GM21717 (cell line): ENCODE data around the gene TNFAIP8L1.
"Not testable (repeated sequence)": the region's sequence is repeated elsewhere in the genome, so short reads cannot be mapped to it uniquely, and the experiment has no call there.

Experiments
- ATAC-seq: cut with Tn5 transposase; IDR thresholded peaks from one replicate; pipeline ENCODE4 v1.9.1; 2021; ENCODE audit warnings: mild to moderate bottlenecking, moderate library complexity; ENCODE audit not compliant: unreplicated experiment

TNFAIP8L1 gene

DNA sequence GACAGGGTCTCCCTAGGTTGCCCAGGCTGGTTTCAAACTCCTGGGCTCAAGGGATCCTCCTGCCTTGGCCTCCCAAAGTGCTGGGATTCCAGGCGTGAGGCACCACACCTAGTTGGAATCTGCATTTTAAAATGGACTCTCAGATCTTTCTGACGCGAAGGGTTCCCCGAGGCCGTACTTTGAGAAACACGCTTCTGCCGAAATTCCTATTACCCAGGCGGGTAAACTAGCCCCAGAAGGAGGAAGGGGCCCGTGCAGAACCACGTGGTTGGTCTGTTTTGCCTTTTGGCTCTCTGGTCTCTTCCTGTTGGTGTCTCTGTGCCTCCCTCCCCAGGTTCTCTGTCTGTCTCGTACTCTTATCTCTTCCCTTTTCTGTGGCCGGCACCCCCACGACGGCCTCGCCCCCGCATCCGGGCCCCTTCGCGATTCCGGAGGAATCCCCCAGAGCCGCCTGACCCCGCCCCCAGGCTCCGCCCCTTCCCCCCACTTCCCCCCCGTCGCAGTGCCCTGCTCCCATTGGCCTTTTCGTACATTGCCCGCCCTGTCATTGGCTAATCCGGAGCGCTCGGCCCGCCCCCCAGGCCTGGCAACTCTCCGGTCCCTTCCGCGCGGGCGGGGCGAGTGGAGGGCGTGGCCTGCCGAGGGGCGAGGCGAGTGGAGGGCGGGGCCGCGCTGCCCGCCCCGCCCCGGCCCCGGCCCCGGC is at the start of gene TNFAIP8L1:
TNFAIP8L1 (plus strand) TSS at position 689 of the 703 bp plus-strand sequence. CDS start 12,354 bp downstream, outside the sequence.
- ATAC-seq = peak; percentile 67

DNA sequence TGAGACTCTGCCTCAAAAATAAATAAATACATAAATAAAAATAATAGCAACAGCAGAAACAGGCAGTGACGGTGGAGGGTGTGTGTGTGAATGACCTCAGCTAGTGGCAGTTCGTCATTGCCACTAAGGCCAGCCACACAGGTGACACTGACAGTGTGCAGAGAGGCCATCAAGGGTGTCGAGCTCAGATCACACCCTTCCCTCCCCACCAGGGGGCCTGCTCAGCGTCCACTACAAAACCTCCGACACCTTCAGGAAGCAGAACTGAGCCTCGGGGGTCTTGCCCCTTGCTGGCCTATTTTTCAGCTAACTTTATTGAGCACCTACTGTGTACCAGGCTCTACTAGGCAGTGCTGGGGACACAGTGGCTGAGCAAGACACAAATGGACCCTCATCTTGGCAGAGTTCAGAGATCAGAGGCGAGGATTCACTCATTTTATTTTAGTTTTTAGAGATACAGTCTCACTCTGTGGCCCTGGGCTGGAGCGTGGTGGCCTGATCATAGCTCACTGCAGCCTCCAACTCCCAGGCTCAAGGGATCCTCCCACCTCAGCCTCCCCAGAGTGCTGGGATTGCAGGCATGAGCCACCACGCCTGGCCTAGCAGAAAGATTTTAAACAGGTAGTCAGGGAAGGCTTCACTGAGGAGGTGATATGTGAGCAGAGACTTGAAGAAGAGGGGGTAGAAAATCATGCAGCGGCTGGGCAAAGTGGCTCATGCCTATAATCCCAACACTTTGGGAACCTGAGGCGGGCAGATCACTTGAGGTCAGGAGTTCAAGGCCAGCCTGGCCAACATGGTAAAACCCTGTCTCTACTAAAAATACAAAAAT is 49.5 kb upstream of the TNFAIP8L1 start:
- ATAC-seq = no peak

DNA sequence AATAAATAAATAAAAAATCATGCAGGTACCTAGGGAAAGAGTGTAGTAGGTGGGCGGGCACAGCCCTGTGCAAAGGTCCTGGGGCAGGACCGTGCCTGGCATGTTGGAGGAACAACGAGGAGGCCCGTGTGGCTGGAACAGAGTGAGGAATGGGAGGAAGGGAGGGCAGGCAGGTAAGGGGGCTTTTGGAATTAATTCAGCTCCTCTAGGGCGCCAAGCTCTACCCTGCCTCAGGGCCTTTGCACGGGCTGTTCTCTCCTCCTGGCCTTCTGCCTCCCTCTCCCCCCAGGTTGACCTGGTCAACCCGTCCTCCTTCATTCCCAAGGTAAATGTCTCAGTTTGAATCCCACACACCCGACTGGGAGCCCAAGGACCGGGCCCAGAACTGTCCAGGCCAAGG is 48.8 kb upstream of the TNFAIP8L1 start:
- no peak for ATAC-seq

- no peak for ATAC-seq
These were observed 48.0 kb upstream of the TNFAIP8L1 start for GRCh38 chr19:4591320-4591719.

DNA sequence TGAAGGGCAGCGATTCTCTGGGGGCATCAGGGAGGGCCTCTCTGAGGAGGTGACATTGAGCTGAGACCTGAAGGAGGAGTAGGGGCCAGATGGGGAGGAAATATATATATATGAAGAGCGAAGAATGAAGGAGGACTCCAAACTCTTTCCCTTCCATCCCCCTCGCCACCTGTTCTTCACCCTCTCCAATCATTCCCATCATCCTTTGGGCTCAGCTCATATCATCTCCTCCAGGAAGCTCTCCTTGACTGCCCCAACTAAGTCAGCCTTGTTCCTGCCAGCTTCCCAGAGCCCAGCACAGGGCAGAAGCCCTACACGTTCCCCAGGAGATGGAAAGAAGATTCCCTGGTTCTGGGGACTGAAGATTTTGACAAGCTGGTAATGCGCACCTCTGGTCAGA is 46.9 kb upstream of the TNFAIP8L1 start:
- no peak for ATAC-seq

DNA sequence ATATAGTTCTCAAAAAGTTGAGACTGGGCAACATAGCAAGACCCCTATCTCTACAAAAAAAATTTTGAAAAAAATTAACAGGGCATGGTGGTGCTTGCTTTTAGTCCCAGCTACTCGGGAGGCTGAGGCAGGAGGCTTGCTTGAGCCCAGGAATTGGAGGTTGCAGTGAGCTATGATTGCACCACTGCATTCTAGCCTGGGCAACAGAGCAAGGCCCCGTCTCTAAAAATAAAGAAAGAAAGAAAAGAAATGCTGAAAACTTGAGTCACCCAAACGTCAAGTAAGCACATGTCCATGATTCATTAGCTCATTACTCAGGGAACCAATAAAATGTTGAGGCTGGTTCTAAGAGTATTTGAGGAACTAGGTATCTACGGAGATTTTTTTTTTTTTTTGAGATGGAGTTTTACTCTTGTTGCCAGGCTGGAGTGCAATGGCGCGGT is 45.9 kb upstream of the TNFAIP8L1 start:
- no peak for ATAC-seq

GRCh38 chr19:4594201-4594600 is 45.1 kb upstream of the TNFAIP8L1 start:
- ATAC-seq = no peak

- ATAC-seq = not testable (repeated sequence)
These were observed 44.2 kb upstream of the TNFAIP8L1 start for GRCh38 chr19:4595158-4595557.

- ATAC-seq = no peak
These were observed 43.0 kb upstream of the TNFAIP8L1 start for GRCh38 chr19:4596033-4596904.

DNA sequence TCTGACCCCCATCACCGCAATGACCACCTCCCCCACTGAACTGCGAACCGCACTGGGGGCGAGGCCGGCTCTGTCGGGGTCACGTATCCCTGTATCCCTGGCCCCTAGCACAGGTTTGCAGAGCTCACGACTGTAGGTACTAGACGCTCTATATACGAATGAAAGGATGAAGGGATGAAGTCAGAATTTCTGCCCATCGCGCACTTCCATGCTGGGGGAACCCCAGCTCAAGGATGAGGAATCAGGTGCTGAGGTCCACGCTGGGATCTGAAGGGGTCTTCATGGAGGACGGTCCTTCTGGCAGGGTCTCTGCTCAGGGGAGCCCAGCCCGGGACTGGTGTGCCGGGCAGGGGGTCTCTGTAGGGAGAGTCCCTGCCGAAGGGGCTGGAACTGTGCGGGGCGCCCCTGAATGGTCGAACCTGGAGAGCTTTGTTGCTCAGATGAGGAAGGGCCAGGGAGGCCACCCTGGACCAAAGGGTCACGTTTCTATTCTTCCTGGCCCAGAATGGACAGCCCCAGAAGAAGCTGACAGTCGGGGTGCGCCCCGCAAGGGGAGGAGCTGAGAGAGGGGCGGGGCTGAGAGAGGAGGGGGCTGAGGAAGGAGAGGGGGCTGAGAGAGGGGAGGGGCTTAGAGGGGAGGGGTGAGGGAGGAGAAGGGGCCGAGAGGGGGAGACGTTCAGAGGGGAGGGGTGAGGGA is 41.9 kb upstream of the TNFAIP8L1 start:
- ATAC-seq = no peak

DNA sequence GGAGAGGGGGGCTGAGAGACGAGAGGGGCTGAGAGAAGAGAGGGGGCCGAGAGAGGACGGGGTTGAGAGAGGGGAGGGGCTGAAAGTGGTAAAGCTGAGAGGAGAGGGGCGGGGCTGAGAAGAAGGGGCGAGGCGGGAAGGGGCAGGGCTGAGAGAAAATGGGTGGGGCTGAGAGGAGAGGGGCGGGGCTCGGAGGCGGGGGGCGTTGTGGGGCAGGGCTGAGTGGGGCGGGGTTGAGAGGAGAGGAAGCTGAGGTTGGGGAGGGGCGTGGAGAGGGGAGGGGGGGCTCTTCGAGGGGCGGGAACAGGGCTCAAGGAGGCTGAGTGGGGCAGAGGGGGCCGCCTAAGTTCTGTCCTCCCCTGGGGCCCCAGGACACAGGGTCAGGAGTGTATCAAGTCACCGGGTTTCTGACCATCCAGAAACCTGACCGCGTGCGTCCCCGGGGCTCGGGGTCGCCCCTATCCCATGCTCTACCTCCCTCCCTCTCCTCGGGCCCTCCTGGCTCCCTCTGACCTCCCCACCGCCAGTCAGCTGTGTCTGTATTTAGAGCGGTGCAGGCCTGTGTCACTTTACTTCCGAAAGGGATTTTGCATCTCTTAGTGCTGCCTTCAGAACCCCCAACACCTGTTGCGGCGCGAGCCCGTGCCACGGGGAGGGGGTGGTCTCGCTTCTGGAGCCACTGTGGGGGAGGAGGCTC is 41.2 kb upstream of the TNFAIP8L1 start:
- no peak for ATAC-seq

GRCh38 chr19:4598712-4599111 is 40.6 kb upstream of the TNFAIP8L1 start:
- no peak for ATAC-seq

DNA sequence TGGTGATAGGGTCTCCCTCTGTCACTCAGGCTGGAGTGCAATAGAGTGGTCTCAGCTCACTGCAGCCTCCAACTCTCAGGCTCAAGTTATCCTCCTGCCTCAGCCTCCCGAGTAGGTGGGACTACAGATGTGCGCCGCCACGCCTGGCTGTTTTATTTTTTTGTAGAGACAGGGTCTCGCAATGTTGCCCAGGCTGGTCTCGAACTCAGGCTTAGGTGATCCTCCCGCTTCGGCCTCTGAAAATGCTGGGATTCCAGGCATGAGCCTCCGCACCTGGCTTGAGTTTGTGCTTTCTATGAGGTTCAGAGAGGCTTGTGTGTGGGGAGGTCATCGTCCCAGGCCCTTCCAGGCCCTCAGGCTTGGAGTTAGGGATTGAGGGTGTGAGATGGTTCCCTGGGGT is 39.2 kb upstream of the TNFAIP8L1 start:
- no peak for ATAC-seq

GRCh38 chr19:4600893-4601292 is 38.4 kb upstream of the TNFAIP8L1 start:
- no peak for ATAC-seq

DNA sequence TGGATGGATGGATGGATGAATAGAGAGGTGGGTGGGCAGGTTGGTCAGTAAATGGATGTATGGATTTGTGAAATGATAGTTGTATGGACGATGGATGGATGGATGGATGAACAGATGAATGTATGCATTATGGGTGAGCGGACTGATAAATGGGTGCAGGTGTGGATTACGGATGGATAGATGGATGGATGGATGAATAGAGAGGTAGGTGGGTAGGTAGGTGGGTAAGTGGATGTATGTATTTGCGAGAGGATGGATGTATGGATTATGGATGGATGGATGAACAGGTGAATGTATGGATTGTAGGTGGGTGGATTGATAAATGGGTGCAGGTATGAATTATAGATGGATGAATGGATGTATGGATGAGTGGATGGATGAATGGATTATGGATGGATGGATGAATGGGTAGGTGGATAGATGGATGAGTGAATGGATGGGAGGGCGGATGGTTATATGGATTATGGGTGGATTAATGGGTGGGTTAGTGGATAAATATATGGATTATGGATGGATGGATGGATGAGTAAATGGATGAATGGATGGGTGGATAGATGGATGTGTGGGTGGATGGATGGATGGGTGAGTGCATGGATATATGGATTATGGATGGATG is 37.0 kb upstream of the TNFAIP8L1 start:
- ATAC-seq = no peak

DNA sequence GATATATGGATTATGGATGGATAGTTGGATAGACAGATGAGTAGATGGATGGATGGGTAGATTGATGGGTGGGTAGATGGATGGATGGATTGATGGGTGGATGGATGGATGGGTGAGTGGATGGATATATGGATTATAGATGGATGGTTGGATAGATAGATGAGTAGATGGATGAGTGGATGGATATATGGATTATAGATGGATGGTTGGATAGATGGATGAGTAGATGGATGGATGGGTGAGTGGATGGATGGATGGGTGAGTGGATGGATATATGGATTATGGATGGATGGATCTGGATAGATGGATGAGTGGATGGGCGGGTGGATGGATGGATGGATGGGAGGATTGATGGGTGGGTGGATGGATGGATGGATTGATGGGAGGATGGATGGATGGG is 36.4 kb upstream of the TNFAIP8L1 start:
- ATAC-seq = no peak

GRCh38 chr19:4604912-4605311 is 34.4 kb upstream of the TNFAIP8L1 start:
- ATAC-seq = no peak

DNA sequence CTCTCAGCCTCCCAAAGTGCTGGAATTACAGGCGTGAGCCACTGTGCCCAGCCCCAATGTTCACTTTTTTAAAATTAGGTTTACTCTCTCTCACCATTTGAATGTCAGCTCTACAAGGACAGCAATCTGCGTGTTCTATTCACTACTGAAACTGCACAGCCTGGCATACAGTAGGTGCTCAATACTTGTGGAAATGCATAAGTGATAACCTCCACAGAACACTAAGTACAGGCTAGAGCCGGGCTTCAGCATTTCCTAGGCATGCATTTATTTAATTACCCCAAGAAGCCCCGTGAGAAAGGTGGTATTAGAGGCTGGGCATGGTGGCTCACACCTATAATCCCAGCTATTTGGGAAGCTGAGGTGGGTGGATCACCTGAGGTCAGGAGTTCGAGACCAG is 33.1 kb upstream of the TNFAIP8L1 start:
- no peak for ATAC-seq

- no peak for ATAC-seq
These were observed 32.2 kb upstream of the TNFAIP8L1 start for GRCh38 chr19:4606921-4607678.
